ENCODE data around the gene PITPNB.

The PITPNB gene

GRCh38 chr22:27858626-27859025 lies 60.4 kb downstream of the PITPNB start:
- no peak overlapping the region for H3K4me3 ChIP-seq (ENCODE audit: low read depth, low read length)
- TF ChIP-seq, protein P1, sequence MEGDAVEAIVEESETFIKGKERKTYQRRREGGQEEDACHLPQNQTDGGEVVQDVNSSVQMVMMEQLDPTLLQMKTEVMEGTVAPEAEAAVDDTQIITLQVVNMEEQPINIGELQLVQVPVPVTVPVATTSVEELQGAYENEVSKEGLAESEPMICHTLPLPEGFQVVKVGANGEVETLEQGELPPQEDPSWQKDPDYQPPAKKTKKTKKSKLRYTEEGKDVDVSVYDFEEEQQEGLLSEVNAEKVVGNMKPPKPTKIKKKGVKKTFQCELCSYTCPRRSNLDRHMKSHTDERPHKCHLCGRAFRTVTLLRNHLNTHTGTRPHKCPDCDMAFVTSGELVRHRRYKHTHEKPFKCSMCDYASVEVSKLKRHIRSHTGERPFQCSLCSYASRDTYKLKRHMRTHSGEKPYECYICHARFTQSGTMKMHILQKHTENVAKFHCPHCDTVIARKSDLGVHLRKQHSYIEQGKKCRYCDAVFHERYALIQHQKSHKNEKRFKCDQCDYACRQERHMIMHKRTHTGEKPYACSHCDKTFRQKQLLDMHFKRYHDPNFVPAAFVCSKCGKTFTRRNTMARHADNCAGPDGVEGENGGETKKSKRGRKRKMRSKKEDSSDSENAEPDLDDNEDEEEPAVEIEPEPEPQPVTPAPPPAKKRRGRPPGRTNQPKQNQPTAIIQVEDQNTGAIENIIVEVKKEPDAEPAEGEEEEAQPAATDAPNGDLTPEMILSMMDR (IDR thresholded peaks at IDR 0.05; ENCODE audit: low read depth, low read length, missing control alignments): no peak
- no peak for DNase-seq (ENCODE audit: low read depth)
- in situ Hi-C loops (cut with HindIII; ENCODE audit: low sequenced_read_pairs): no loop called here

DNA sequence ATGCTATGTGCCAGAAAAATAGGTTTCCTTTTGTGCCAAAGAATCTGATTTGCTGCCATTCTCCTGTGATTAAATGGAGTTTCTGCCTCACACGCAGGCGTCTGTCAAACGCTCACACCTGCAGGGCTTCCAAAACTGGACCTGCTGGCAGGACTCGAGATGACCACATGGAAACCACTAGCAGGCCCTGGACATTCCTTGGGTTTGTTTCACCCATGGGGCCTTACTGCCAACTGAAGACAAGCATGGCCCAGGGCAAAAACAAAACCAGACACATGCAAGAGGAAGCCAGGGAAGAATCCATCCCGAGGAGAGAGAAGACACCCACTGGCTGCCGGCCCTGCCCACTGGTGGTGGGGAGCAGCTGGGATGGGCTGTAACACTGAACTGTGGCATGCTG lies 61.6 kb downstream of the PITPNB start:
- DNase-seq (ENCODE audit: low read depth): no peak
- in situ Hi-C loops (cut with HindIII; ENCODE audit: low sequenced_read_pairs): no loop called here
- no peak overlapping the region for H3K4me3 ChIP-seq (ENCODE audit: low read depth, low read length)
- TF ChIP-seq, protein P1 (IDR thresholded peaks at IDR 0.05; ENCODE audit: low read depth, low read length, missing control alignments): no peak

- H3K4me3 ChIP-seq (ENCODE audit: low read depth, low read length): no peak overlapping the region
- in situ Hi-C loops (cut with HindIII; ENCODE audit: low sequenced_read_pairs): no loop called here
- TF ChIP-seq, protein P1 (IDR thresholded peaks at IDR 0.05; ENCODE audit: low read depth, low read length, missing control alignments): no peak
- no peak for DNase-seq (ENCODE audit: low read depth)
Observed at GRCh38 chr22:27856386-27856785, 62.7 kb downstream of the PITPNB start.

GRCh38 chr22:27853424-27853823 lies 65.6 kb downstream of the PITPNB start:
- no peak for DNase-seq (ENCODE audit: low read depth)
- TF ChIP-seq, protein P1 (IDR thresholded peaks at IDR 0.05; ENCODE audit: low read depth, low read length, missing control alignments): no peak
- in situ Hi-C loops (cut with HindIII; ENCODE audit: low sequenced_read_pairs): no loop called here
- H3K4me3 ChIP-seq (ENCODE audit: low read depth, low read length): no peak overlapping the region

GRCh38 chr22:27851974-27852746 lies 66.9 kb downstream of the PITPNB start:
- no peak for DNase-seq (ENCODE audit: low read depth)
- TF ChIP-seq, protein P1 (IDR thresholded peaks at IDR 0.05; ENCODE audit: low read depth, low read length, missing control alignments): no peak
- in situ Hi-C loops (cut with HindIII; ENCODE audit: low sequenced_read_pairs): no loop called here
- no peak overlapping the region for H3K4me3 ChIP-seq (ENCODE audit: low read depth, low read length)

DNA sequence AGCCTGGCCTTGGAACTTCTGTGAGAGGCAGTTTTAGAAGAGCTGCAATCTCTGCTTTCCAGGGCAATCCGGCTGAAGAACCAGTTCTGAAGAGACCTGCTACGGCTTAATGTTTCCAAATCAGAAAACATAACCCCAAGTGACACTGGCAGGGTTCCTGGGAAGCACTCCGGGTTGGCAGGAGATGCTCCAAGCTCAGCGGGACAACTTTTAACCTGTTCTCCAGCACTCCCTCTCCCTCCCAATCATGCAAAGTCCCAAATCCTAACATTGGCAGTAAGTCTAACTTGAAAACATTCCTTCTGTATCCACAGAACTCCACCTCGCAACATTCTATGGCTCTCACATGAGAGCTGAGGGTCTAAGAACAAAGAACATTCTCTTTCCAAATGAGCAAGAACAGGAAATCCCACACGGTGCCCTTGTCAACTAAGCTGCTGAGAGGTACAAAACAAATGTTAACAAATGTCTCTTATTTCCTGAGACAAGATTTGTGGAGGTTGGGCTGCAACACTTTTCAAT lies 69.0 kb downstream of the PITPNB start:
- DNase-seq (ENCODE audit: low read depth): peak; percentile 63
- no peak overlapping the region for H3K4me3 ChIP-seq (ENCODE audit: low read depth, low read length)
- in situ Hi-C loops (cut with HindIII; ENCODE audit: low sequenced_read_pairs): no loop called here
- TF ChIP-seq, protein P1 (IDR thresholded peaks at IDR 0.05; ENCODE audit: low read depth, low read length, missing control alignments): no peak

Measured in astrocyte of the cerebellum (primary cell).